ENCODE data around the gene FBXO2.
"Not testable (repeated sequence)": the region's sequence is repeated elsewhere in the genome, so short reads cannot be mapped to it uniquely, and the experiment has no call there.

The FBXO2 gene

GRCh38 chr1:11626551-11626950 lies 27.7 kb downstream of the FBXO2 start:
- no peak for DNase-seq

GRCh38 chr1:11623702-11624101 lies 30.5 kb downstream of the FBXO2 start:
- no peak for DNase-seq

- no peak for DNase-seq
Measured at GRCh38 chr1:11622398-11622797, 31.8 kb downstream of the FBXO2 start.

DNA sequence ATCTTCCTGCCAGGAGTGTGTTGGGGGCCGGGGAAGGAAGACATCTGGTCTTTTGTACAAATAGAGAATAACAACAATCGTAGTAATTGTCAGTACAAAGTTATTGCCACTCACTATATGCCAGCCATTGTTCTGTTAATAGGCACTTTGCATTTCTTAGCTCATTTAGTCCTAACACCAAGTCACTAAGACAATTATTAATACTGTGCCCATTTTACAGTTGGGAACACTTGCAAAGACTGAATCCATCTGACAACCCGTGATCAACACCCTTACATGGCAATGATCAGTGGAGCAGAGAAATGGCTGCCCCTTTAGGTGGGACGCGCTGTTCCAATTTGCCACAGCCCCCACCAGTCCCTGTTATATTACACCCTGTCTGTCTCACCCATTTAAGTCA lies 33.3 kb downstream of the FBXO2 start:
- DNase-seq = no peak

- DNase-seq = no peak
Measured at GRCh38 chr1:11620405-11620804, 33.8 kb downstream of the FBXO2 start.

DNA sequence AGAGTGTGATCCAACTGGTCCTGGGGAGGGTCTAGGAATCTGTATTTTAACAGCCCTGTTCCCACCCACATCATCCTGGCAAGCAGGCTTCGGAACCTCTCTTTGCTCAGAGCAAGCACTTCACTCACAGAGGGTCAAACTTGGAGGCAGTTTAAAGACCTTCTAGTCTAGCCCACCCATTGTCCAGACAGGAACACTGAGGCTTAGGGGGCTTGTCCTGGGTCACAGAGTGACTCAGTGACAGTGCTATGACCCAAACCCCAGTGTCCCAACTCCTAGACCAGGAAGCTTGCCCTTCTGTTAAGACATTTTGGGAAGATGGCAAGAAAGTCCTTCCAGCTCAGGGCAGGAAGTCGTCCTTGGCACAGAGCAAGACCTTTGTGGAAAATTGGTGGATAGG lies 36.5 kb downstream of the FBXO2 start:
- DNase-seq = no peak

DNA sequence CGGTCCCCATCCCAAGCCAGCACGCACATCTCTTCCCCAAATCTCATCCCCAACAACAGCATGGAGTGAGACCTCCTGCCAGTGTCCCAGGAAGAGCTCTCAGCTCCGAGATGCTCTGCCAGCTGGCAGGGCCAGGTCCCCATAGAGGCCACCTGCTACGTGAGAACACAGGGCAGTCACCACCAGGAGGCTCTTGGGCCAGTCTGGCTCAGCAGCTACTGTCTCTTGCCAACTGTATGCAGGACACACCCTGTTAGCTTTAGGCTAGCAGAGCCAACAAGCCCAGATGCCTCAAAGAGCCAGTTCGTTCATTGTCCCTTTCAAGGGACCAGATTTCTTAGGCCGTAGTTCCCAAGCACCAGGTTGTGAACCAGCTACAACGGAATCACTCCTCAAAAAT lies 36.9 kb downstream of the FBXO2 start:
- DNase-seq = no peak

- peak in 1 of 3 experiments; percentile 6 for DNase-seq
Measured at GRCh38 chr1:11616766-11617165, 37.5 kb downstream of the FBXO2 start.

DNA sequence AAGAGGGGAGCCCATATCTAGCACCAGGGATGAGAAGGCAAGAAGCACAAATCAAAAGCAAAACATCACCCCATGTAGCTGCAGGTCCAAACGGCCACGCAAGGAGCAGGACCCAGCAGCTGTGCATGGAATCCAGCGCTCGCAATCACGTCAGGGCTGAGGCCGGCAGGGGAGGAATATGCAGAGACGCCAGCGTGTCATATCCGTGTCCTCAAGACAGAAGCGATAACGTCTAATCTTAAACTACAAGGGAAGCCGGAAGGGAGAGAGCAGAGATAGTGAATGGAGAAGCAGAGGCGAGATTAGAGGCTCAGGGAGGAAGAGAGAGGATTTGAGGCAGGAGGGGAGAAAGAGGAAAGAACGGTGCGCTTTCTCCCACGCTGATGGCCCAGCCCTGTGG lies 39.1 kb downstream of the FBXO2 start:
- DNase-seq = no peak

DNA sequence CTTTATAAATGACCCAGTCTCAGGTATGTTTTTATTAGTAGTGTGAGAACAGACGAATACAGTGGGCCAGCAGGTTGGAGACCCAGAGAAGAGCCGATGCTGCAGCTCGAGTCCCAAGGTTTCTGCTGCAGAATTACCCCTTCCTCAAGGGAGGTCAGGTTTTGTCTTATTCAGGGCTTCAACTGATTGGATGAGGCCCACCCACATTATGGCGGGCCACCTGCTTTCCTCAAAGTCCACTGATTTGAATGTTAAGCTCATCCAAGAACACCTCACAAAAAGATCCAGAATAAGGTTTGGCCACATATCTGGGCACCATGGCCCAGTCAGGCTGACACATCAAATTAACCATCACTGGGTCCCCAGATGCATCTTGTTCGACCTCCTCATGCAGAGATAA lies 40.9 kb downstream of the FBXO2 start:
- no peak for DNase-seq

GRCh38 chr1:11611638-11612327 lies 42.4 kb downstream of the FBXO2 start:
- no peak for DNase-seq

DNA sequence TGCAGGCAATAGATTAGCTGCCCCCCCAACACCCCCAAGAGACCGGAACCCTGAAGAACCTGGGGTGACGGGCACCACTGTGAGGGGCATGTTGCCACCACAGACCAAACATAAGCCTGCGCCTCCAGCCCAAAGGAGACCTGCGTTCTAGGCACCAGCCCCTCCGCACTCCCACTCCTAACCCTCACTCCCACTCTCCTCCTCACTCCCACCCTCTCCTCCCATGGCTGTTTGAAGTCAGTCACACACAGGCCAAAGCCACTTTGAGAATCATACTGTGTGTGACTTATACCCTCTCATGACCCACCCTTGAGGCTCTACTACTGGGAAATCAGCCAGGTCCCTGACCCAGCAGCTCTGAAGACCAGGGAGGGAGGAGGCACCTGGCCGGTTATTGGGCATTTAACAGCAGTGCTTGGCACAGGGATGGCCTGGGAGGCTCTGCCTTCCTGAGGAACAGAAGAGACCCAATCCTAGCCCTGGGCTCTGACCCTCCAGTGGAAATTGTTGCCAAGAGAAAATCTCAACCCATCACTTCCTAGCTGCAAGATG lies 43.5 kb downstream of the FBXO2 start:
- no peak for DNase-seq

GRCh38 chr1:11609378-11609777 lies 44.9 kb downstream of the FBXO2 start:
- not testable (repeated sequence) for DNase-seq

GRCh38 chr1:11608596-11609130 lies 45.6 kb downstream of the FBXO2 start:
- DNase-seq = not testable (repeated sequence)

GRCh38 chr1:11606775-11607174 lies 47.5 kb downstream of the FBXO2 start:
- DNase-seq = no peak

GRCh38 chr1:11602981-11603380 lies 51.2 kb downstream of the FBXO2 start:
- DNase-seq = no peak

DNA sequence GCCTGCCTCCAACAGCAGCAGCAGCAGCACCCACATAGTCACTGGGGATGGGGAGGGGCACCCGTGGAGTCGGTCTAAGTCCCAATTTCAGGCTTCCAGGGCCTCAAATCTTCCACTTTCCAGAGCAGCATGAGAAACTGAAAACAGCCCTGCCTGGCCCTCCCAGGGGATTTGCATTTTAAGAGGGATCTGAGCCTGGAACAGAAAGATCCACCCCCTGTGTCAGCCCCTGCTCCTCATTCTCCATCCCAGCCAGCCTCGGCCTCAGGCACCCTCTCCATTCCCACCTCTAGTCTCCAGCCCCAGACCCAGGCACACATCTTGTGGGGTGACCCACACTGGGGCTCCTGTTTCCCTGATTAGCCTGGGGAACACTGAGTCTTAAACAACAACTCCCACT lies 51.8 kb downstream of the FBXO2 start:
- DNase-seq = no peak

- peak in 2 of 3 experiments; percentile 4 to 68 for DNase-seq
Measured at GRCh38 chr1:11600836-11601235, 53.4 kb downstream of the FBXO2 start.

DNA sequence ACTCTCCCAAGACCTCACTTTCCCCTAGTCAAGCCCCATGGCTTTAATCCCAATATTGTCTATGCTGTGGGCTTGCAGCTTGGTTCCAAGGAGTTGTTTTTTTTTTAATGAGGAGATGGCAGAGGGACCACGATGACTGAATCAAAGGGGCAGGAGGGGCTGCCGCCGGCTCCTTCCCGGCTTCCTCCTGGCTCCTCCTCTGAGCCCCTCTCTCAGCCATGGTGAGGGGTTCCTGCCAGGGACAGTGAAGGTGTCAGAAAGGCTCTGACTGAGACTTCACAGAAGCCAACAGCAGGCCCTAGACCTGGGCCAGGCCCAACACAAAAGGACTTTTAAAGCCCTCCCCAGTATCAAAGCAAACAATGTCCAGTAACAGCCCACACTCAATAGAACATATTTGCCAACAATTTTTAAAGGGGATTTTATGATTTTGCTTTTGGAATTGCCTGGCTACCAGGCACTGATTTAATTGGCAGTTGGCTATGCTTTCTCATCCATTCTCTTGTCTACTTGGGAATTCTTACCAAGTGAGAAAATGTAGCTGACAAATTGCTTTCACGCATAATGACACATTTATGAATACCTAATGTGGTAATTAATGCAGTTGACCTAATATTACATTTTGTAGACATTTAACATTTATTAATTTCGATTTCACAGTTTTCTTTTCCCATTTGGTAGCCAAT lies 54.2 kb downstream of the FBXO2 start:
- DNase-seq = no peak

DNA sequence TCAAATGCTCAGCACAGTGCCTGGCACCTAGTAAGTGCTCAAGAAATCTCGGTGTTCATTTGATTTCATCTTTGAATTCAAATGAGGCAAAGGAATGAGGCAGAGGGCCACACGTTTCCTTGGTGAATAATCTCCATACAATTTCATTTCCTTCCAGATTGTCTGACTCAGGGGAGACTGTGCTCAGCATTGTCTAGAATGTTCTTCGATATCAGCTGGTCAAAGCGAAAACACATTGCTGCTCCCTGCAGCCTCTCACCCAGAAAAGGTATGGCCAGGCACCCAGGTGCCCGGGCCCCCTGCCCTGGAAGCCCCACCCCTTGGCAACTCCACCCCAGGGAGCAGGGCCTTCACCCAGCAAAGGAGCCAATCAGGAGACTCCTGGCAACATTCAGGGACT lies 55.8 kb downstream of the FBXO2 start:
- DNase-seq = no peak
